GM19043 (cell line): ENCODE data around the gene MAB21L2.

Experiments
- ATAC-seq: cut with Tn5 transposase; IDR thresholded peaks from one replicate; pipeline ENCODE4 v1.9.1; 2021; ENCODE audit warnings: low read depth; ENCODE audit not compliant: unreplicated experiment

MAB21L2 gene

DNA sequence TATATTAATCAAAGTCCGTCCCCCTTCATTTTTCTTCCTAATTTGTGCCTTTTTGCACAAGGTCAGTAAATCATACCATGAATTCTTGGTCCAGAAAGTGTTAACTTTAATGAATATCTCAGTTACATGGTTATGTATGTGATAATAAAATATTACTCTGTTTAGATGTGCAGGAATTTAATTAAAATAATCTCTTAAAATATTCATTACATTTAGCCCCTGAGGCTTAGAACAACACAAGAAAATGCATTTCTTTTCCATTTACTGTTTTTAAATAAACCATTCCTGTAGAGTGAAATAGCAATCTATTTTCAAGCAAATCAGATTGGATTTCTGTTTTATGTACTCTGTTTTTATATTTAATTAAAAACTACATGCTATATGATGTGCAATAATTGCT, 17.6 kb downstream of the MAB21L2 start:
- ATAC-seq = no peak

DNA sequence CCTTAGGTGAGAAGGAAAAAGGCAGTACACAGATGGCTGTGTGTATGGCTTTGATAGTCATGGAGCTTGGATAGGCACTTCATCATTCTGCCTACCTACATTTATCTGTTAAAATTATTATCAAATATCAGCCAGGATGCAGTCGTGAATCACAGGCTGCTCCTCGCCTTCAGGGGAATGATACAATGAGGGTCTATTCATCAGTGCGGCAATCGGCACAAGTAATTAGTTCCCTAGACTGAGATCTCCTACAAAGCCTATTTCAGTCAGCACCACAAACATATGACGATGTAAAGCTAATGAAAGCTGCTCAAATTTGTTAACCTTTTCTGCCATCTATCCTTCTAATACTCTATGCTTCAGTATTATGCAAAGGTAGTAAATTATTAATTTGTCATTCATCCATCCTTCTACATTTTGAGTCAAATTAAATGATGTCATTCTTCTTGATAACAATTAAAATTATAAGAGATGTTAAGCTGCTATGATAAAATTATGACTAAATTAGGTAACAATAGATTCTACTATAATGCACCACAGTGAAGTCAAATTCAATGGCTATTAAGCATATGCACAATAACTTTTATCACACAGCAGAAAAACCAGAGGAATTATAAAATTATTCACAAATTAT, 19.0 kb downstream of the MAB21L2 start:
- ATAC-seq = no peak

DNA sequence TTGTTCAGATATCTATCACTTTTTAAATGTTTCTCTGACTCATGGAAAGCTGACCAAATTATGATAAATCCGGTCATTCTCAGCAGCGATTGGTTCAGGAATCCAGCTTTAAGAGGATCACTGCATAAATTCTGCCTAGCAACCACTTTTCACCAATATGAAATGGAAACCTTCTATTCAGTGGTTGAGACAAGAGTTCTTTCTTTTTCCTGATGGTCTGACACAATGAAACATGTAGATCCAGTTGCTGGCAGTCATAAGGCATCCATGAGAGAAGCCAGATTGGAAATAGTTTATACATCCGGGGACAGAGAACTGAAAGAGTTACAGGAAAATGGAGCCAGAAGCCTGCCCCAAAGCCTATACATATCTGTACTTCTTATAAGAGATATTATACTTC, 27.2 kb downstream of the MAB21L2 start:
- ATAC-seq = no peak

DNA sequence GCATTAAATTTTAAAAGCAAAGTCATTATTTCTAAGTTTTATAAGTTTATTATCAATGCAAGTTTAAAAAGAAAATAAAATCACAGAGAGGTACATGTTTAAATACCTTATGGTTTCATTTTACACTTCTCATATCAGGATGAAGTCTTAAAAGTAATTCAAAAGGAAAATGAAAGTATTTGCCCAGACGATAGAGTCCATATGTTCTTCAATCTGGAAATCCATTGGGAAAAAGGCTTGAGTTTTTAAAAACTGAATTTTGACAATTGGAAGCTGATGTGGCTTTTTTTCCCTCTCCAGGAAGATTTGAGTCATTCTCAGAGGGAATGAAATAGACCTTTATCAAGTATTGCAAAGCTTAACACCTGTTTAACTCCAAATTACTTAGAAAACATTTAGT, 37.1 kb downstream of the MAB21L2 start:
- ATAC-seq = no peak

DNA sequence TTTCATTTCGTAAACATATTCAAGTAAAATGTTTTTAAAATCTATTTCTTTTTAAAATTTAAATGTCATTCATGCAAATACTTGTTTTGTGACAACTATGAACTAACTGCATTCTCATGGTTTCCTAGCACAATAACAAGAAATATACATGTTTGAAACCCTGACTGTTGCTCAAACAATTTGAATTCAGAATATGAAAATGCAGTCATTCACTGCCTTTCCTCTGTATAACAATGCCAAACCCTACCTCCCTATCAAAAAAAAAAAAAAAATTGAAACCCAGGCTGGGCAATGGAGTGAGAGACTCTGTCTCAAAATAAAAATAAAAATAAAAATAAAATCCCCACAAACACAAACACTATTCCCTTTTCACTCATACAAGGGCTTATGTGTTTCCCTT, 42.1 kb downstream of the MAB21L2 start:
- ATAC-seq = no peak

DNA sequence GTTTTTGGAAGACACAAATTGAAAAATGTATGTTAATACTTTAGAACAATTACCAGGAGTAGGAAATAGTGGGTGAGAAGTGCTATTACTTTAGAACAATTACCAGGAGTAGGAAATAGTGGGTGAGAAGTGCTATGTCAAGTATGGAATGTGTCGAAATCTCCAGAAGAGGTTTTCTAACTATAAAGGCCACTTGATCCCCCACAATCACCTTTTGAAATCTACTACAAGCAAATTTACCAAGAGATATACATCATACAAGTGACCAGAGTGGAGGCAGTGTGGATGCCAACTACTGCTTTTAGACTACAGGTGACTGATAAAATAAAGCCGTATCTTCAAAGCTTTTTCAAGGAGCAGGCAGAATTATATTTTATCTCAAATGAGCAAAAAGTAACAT, 43.1 kb downstream of the MAB21L2 start:
- no peak for ATAC-seq

DNA sequence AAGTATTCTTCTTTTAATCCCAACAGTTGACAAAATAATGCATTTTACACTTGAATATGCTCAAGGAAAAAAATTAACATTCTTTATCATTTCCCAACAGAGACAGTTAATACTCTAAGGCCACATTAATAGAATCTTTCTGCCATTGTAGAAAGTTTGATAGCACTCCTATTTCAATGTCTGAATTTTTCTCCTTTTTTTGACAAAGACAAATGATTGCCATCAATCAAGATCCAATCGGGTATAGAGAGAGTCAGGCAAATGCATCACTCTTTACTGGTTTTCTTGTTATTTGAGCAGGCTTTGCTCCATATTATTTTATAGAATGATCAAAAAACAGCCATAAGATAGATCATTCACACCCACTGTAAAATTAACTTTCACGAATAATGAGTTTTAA, 46.1 kb downstream of the MAB21L2 start:
- no peak for ATAC-seq

DNA sequence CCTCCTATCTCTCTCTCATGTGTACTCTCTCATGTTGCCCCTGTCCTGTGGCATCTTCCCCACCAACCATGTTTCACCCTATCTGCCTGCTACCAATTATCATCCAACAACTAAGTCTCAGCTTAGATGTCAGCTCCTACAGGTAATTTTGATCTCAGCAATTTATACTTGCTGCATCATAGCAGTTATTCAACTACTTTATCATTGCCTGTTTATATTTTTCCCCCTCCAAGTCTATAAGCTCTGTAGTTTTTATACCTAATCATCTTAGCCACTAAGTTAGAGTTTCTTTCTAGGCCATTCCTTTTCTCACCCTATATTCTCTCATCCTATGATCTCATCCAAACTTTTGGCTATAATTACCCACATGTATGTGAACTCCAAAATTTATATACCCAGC, 50.7 kb downstream of the MAB21L2 start:
- ATAC-seq = no peak
